ENCODE data around the gene GPR171.

GPR171 gene

DNA sequence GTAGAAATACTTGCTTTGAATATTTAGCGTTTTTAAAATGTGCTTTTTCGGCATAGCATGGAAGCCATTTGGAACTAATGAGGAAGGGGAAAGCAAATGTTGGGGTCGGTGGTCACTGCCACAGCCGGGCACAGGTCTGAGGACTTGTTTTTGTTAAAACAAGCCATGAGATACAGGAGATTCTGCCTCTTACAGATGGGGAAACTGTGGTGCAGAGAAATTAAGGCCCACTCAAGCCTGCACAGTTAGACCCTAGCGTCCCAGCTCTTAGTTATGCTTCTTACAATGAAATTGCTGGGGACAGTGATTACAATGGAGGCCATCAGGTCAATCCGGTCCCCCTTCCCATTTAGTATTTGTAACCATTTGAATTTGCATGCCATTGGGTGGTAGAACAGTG, 2.5 kb upstream of the GPR171 start:
- no peaks in the 10 kb centered on the region for H3K9me3 Mint-ChIP-seq
- DNase-seq = no peak
- peaks cover 30 to 49% of the 10 kb centered on the region in 2 donors for H3K4me1 Mint-ChIP-seq (ENCODE audit: low read depth in 2 of 2)
- peak overlapping the region; percentile 77 to 95 for H3K27ac Mint-ChIP-seq
- H3K4me3 Mint-ChIP-seq = peak overlapping the region; percentile 44 to 74
- peaks cover 23% of the 10 kb centered on the region for H3K36me3 Mint-ChIP-seq (ENCODE audit: insufficient read depth)
- ATAC-seq (replicated peaks) = no peak
- no peaks in the 10 kb centered on the region for H3K27me3 Mint-ChIP-seq

DNA sequence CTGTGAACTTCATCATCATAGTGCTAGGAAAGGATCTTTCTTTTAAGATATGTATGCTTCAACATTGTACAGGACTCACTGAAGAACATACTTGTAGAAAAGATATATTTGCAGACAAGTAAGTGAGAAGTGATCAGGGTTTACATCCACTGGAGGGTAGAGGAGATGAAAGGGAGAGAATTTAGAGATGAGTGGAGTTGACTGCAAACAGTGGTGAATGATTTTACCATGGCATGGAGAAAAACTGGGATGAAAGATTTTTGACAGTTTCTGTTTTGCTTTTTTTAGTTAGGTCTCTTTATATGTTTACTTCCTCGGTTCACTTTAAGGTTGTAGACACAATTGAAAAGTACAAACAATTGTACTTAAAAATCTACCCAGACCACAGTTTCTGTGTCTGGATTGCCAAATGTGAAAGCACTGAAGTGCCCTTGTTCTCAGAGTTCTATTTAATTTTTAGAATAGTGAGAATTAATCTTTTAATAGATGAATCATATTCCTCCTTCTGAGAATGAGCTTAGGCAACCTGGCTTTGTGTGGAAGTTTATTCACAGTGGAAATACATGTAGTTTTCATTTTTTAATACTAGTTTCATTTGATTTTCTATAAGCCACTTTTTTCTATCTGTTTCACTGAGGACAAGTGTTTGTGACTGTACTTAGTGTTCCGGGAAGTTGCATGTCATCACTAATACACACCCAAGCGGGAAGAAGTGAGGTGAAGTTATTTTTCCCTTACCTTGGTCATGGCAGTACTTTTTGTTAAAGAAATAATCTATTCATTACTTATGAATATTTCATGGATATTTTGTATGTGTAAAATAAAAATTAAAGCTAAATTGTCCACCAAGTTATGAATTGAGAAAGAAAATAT, 1.8 kb upstream of the GPR171 start:
- Mint-ChIP-seq H3K27me3 (no peaks in the 10 kb centered on the region), H3K9me3 (no peaks in the 10 kb centered on the region), H3K36me3 (ENCODE audit: insufficient read depth) (peaks cover 31% of the 10 kb centered on the region), H3K4me3 (peak overlapping the region; percentile 44 to 74), H3K27ac (peak overlapping the region; percentile 77 to 95), H3K4me1 (ENCODE audit: low read depth in 2 of 2) (peaks cover 32 to 52% of the 10 kb centered on the region in 2 donors)
- no peak for ATAC-seq (replicated peaks)
- DNase-seq = no peak

- H3K4me1 Mint-ChIP-seq (ENCODE audit: low read depth in 2 of 2) = peaks cover 26 to 49% of the 10 kb centered on the region in 2 donors
- DNase-seq (no peak), ATAC-seq (replicated peaks) (no peak)
- no peaks in the 10 kb centered on the region for H3K9me3 Mint-ChIP-seq
- H3K4me3 Mint-ChIP-seq = peak overlapping the region; percentile 74 to 89
- peak overlapping the region; percentile 96 to 97 for H3K27ac Mint-ChIP-seq
- no peaks in the 10 kb centered on the region for H3K27me3 Mint-ChIP-seq
- H3K36me3 Mint-ChIP-seq (ENCODE audit: insufficient read depth) = peaks cover 46% of the 10 kb centered on the region
Measured at GRCh38 chr3:151201051-151201730, 1.8 kb downstream of the GPR171 start.

DNA sequence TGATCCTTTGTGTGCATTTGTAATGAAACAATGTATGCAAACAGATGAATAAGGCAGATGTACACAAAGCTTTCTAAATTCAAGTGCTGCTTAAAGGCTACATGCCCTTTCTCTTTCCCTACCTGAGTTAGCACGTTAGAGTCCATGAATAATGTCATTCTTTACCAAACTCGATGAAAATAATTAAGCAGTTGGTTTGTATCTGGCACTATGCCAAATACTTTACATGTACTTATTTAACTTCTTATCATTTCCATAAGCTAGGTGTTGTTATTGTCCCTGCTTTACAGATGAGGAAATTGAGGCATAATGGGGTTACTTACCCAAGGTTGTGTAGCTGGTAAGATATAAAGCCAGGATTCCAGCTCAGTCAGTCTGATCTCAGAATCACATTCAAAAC, 2.4 kb downstream of the GPR171 start:
- DNase-seq = no peak
- Mint-ChIP-seq H3K4me3 (peak overlapping the region; percentile 74 to 89), H3K4me1 (ENCODE audit: low read depth in 2 of 2) (peaks cover 24 to 50% of the 10 kb centered on the region in 2 donors), H3K36me3 (ENCODE audit: insufficient read depth) (peaks cover 43% of the 10 kb centered on the region), H3K27me3 (no peaks in the 10 kb centered on the region), H3K27ac (peak overlapping the region; percentile 96 to 97), H3K9me3 (no peaks in the 10 kb centered on the region)
- ATAC-seq (replicated peaks) = no peak

DNA sequence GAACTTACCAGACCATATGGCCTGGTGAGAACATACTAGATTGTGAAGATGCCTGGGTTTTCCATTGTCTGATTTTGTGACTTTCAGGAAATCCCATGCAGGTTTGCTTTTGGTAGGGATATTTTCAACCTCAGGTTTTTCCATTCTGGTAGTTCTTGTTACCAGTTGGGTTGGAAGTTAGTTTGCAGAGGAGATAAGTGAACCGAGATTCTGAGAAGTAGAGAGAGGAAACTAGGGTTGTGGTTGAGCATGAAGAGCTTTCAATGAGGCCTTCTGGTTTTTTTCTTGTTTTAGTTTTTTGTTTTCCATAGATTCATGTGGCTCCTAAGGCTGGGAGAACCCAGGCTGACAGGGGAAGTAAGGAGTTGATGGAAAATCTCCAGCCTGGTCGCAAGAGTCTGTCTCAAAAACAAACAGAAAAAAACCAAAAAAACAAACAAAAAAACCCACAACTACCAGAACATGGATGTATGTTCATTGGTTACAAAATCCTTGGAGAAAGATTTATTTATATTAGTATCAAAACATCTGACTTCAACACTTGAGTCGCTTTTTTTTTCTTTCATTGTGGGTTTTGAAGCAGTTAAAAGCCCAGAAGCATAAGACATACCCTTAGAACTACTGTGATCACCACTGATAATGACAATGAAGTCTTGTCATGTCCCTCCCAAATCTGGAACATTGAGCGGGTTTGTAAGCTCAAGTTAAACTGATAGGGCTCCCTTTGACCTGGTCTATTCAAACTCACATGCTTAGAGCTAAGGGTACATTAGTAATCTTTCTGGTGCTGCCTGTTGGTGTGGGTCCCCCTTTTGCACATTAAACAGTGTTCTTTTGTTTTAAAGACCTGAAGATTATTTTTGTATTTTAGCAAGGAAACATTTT, 3.2 kb downstream of the GPR171 start:
- peak overlapping the region; percentile 74 to 89 for H3K4me3 Mint-ChIP-seq
- no peaks in the 10 kb centered on the region for H3K9me3 Mint-ChIP-seq
- ATAC-seq (replicated peaks) (no peak), DNase-seq (no peak)
- H3K27ac Mint-ChIP-seq = peak overlapping the region; percentile 96 to 97
- no peaks in the 10 kb centered on the region for H3K27me3 Mint-ChIP-seq
- H3K4me1 Mint-ChIP-seq (ENCODE audit: low read depth in 2 of 2) = peaks cover 22 to 43% of the 10 kb centered on the region in 2 donors
- peaks cover 43% of the 10 kb centered on the region for H3K36me3 Mint-ChIP-seq (ENCODE audit: insufficient read depth)

DNA sequence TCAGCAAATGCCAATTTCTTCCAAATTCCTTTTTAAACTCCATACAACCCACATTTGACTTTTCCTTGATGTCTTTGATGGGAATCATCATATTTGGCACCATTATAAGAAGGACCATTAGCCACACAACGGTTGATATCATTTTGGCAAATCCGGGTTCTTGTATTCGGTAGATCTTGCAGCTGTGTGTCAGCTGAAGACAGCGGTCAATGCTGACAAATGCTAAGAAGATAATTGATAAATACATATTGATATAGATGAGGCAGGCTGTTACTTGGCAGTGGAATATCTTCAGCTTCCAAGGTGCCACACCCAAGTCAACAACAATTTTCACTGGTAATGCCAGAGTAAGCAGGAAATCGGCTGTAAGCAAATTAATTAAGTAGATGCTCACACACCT, 4.2 kb downstream of the GPR171 start:
- ATAC-seq (replicated peaks) = no peak
- no peaks in the 10 kb centered on the region for H3K9me3 Mint-ChIP-seq
- peaks cover 16 to 39% of the 10 kb centered on the region in 2 donors for H3K4me1 Mint-ChIP-seq (ENCODE audit: low read depth in 2 of 2)
- H3K4me3 Mint-ChIP-seq = peak overlapping the region; percentile 74 to 89
- no peak for DNase-seq
- peaks cover 43% of the 10 kb centered on the region for H3K36me3 Mint-ChIP-seq (ENCODE audit: insufficient read depth)
- H3K27ac Mint-ChIP-seq = peak overlapping the region; percentile 96 to 97
- no peaks in the 10 kb centered on the region for H3K27me3 Mint-ChIP-seq

GRCh38 chr3:151197981-151198767, 4.8 kb downstream of the GPR171 start:
- H3K9me3 Mint-ChIP-seq = no peaks in the 10 kb centered on the region
- H3K4me1 Mint-ChIP-seq (ENCODE audit: low read depth in 2 of 2) = peaks cover 15 to 38% of the 10 kb centered on the region in 2 donors
- DNase-seq (no peak), ATAC-seq (replicated peaks) (no peak)
- H3K36me3 Mint-ChIP-seq (ENCODE audit: insufficient read depth) = peaks cover 43% of the 10 kb centered on the region
- H3K27ac Mint-ChIP-seq = peak overlapping the region in 1 of 2 donors; percentile 96
- H3K27me3 Mint-ChIP-seq = no peaks in the 10 kb centered on the region
- peak overlapping the region in 1 of 2 donors; percentile 89 for H3K4me3 Mint-ChIP-seq

DNA sequence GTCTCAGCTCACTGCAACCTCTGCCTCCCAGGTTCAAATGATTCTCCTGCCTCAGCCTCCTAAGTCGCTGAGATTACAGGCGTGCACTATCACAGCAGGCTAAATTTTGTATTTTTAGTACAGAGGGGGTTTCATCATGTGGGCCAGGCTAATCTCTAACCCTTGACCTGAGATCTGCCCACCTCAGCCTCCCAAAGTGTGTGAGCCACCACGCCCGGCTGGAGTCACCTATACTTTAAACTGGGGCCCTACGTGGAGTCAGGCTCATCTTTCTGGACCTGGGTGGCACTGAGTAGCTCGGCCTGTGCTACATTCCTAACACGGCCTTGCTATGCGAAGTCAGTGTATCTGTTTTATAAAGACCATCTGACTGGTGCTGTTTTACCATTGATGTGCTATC, 5.8 kb downstream of the GPR171 start:
- Mint-ChIP-seq H3K9me3 (no peaks in the 10 kb centered on the region), H3K4me3 (no peak overlapping the region), H3K36me3 (ENCODE audit: insufficient read depth) (peaks cover 35% of the 10 kb centered on the region), H3K4me1 (ENCODE audit: low read depth in 2 of 2) (peaks cover 15 to 38% of the 10 kb centered on the region in 2 donors), H3K27ac (peak overlapping the region in 1 of 2 donors; percentile 5), H3K27me3 (no peaks in the 10 kb centered on the region)
- DNase-seq = no peak
- no peak for ATAC-seq (replicated peaks)

GRCh38 chr3:151196434-151196833, 6.6 kb downstream of the GPR171 start:
- no peak for ATAC-seq (replicated peaks)
- DNase-seq = no peak
- Mint-ChIP-seq H3K4me1 (ENCODE audit: low read depth in 2 of 2) (peaks cover 15 to 35% of the 10 kb centered on the region in 2 donors), H3K9me3 (no peaks in the 10 kb centered on the region), H3K27ac (no peak overlapping the region), H3K27me3 (no peaks in the 10 kb centered on the region), H3K36me3 (ENCODE audit: insufficient read depth) (peaks cover 33% of the 10 kb centered on the region), H3K4me3 (no peak overlapping the region)

GRCh38 chr3:151195826-151196225, 7.2 kb downstream of the GPR171 start:
- no peaks in the 10 kb centered on the region for H3K27me3 Mint-ChIP-seq
- H3K9me3 Mint-ChIP-seq = no peaks in the 10 kb centered on the region
- no peak overlapping the region for H3K27ac Mint-ChIP-seq
- DNase-seq (no peak), ATAC-seq (replicated peaks) (no peak)
- no peak overlapping the region for H3K4me3 Mint-ChIP-seq
- H3K36me3 Mint-ChIP-seq (ENCODE audit: insufficient read depth) = peaks cover 28% of the 10 kb centered on the region
- peaks cover 12 to 29% of the 10 kb centered on the region in 2 donors for H3K4me1 Mint-ChIP-seq (ENCODE audit: low read depth in 2 of 2)

DNA sequence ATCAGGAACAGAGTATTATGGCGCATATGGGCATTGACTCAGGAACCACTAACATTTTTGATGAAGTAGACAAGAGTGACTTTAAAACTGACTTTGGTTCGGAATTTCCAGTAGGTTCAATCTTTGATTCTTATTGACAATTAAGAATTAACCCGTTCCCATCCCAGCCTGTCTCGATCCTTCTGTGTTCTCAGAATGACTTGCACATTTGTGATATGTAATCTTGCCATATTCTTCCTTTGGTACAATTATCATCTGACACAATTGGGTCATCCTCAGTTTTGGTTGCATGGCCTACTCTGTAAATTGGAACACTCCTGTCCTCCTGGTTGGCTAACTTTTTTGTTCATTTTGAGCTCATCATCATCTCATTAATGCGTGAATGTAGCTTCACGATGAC, 10.5 kb downstream of the GPR171 start:
- Mint-ChIP-seq H3K27ac (no peak overlapping the region), H3K36me3 (ENCODE audit: insufficient read depth) (peaks cover 3% of the 10 kb centered on the region), H3K4me3 (no peak overlapping the region), H3K9me3 (no peaks in the 10 kb centered on the region), H3K27me3 (no peaks in the 10 kb centered on the region), H3K4me1 (ENCODE audit: low read depth in 2 of 2) (peaks cover 2 to 21% of the 10 kb centered on the region in 2 donors)
- DNase-seq (no peak), ATAC-seq (replicated peaks) (no peak)

DNA sequence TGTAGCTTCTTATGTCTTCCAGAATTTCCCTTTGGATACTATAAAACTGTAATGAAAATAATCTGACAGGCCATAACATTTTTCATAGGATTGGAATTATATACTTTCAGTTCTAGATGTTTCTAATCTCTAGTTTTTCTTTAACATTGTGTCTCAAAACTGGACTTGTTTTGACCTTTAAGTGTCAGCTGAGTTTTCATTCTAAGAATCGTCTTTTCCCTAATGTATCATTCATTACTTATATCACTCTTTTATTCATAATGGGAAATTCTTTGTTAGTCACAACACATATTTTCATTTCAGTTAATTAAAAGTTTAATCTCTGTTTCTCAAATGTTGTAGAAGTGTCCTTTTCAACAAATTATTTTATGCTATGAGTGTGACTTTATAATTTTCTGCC, 11.9 kb downstream of the GPR171 start:
- Mint-ChIP-seq H3K27ac (no peak overlapping the region), H3K4me1 (ENCODE audit: low read depth in 2 of 2) (peaks cover 6 to 20% of the 10 kb centered on the region in 2 donors), H3K27me3 (no peaks in the 10 kb centered on the region), H3K9me3 (no peaks in the 10 kb centered on the region), H3K4me3 (no peak overlapping the region), H3K36me3 (ENCODE audit: insufficient read depth) (no peaks in the 10 kb centered on the region)
- no peak for ATAC-seq (replicated peaks)
- no peak for DNase-seq
